ENCODE data around the gene WDR35.

DNA sequence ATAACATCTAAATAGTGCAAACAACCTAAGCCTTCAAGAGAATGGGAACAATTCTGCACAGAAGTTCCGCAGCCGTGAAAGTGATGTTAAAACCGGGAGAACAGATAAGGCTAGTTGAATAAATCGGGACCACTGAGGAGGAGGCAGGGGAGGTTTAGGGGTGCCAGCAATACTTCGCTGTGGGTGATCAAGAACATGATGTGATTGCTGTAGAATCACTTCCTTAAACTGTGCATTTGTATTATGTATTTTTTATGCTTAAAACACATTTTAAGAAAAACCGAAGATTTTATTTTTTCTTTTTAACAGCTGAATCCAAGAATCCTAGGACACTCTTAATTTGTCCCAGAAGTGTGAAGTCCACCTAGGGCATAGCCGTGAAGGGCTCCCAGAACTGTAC is 121.7 kb downstream of the WDR35 start:
- TF ChIP-seq, protein P1, sequence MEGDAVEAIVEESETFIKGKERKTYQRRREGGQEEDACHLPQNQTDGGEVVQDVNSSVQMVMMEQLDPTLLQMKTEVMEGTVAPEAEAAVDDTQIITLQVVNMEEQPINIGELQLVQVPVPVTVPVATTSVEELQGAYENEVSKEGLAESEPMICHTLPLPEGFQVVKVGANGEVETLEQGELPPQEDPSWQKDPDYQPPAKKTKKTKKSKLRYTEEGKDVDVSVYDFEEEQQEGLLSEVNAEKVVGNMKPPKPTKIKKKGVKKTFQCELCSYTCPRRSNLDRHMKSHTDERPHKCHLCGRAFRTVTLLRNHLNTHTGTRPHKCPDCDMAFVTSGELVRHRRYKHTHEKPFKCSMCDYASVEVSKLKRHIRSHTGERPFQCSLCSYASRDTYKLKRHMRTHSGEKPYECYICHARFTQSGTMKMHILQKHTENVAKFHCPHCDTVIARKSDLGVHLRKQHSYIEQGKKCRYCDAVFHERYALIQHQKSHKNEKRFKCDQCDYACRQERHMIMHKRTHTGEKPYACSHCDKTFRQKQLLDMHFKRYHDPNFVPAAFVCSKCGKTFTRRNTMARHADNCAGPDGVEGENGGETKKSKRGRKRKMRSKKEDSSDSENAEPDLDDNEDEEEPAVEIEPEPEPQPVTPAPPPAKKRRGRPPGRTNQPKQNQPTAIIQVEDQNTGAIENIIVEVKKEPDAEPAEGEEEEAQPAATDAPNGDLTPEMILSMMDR (IDR thresholded peaks at IDR 0.05; ENCODE audit: low read length), result no peak
- no peak for TF ChIP-seq EZH2 (optimal IDR thresholded peaks at IDR 0.05; ENCODE audit: low read depth, low read length)

All from MM.1S (cell line).